Measurements from ENCODE around the gene LCN15. TPM values are rescaled to one million over a fixed set of nuclear protein-coding genes. Genes with fewer than 3 reads are reported as not detected.
"Not testable (repeated sequence)": the region's sequence is repeated elsewhere in the genome, so short reads cannot be mapped to it uniquely, and the experiment has no call there.

LCN15 gene
- total RNA-seq, 1 donor from 2014 or later = not detected

GRCh38 chr9:136761545-136761981, 2.8 kb downstream of the LCN15 start:
- H3K36me3 ChIP-seq (ENCODE audit: control insufficient read depth, insufficient read depth, low read length) = no peaks in the 10 kb centered on the region
- DNase-seq (ENCODE audit: low read depth) (no peak), FAIRE-seq (no peak)
- H3K27me3 ChIP-seq (ENCODE audit: control insufficient read depth, insufficient read depth, low read length) = peaks cover 3% of the 10 kb centered on the region
- H3K4me3 ChIP-seq (ENCODE audit: low read depth, low read length) = no peak overlapping the region
- no peak for TF ChIP-seq CTCF (IDR thresholded peaks at IDR 0.05; ENCODE audit: insufficient read depth, low read length, severe bottlenecking)

- FAIRE-seq; H3K27me3 ChIP-seq (ENCODE audit: control insufficient read depth, insufficient read depth, low read length); H3K36me3 ChIP-seq (ENCODE audit: control insufficient read depth, insufficient read depth, low read length); H3K4me3 ChIP-seq (ENCODE audit: low read depth, low read length): not testable (repeated sequence)
- DNase-seq (ENCODE audit: low read depth) = peak; percentile 52
- peak; percentile 67 for TF ChIP-seq CTCF (IDR thresholded peaks at IDR 0.05; ENCODE audit: insufficient read depth, low read length, severe bottlenecking)
These were observed 3.3 kb downstream of the LCN15 start for GRCh38 chr9:136760834-136761544.

GRCh38 chr9:136760424-136760823, 3.9 kb downstream of the LCN15 start:
- Histone ChIP-seq H3K4me3 (ENCODE audit: low read depth, low read length) (no peak overlapping the region), H3K36me3 (ENCODE audit: control insufficient read depth, insufficient read depth, low read length) (no peaks in the 10 kb centered on the region), H3K27me3 (ENCODE audit: control insufficient read depth, insufficient read depth, low read length) (peaks cover 3% of the 10 kb centered on the region)
- FAIRE-seq = no peak
- TF ChIP-seq CTCF (IDR thresholded peaks at IDR 0.05; ENCODE audit: insufficient read depth, low read length, severe bottlenecking) = no peak
- no peak for DNase-seq (ENCODE audit: low read depth)

- no peak for TF ChIP-seq CTCF (IDR thresholded peaks at IDR 0.05; ENCODE audit: insufficient read depth, low read length, severe bottlenecking)
- H3K4me3 ChIP-seq (ENCODE audit: low read depth, low read length) = no peak overlapping the region
- no peaks in the 10 kb centered on the region for H3K36me3 ChIP-seq (ENCODE audit: control insufficient read depth, insufficient read depth, low read length)
- DNase-seq (ENCODE audit: low read depth) = no peak
- FAIRE-seq = no peak
- peaks cover 3% of the 10 kb centered on the region for H3K27me3 ChIP-seq (ENCODE audit: control insufficient read depth, insufficient read depth, low read length)
These were observed 4.6 kb downstream of the LCN15 start for GRCh38 chr9:136759436-136760325.

- no peak overlapping the region for H3K4me3 ChIP-seq (ENCODE audit: low read depth, low read length)
- FAIRE-seq (no peak), DNase-seq (ENCODE audit: low read depth) (no peak)
- peaks cover 1% of the 10 kb centered on the region for H3K27me3 ChIP-seq (ENCODE audit: control insufficient read depth, insufficient read depth, low read length)
- no peak for TF ChIP-seq CTCF (IDR thresholded peaks at IDR 0.05; ENCODE audit: insufficient read depth, low read length, severe bottlenecking)
- no peaks in the 10 kb centered on the region for H3K36me3 ChIP-seq (ENCODE audit: control insufficient read depth, insufficient read depth, low read length)
These were observed 5.3 kb downstream of the LCN15 start for GRCh38 chr9:136759001-136759400.
